Measurements from ENCODE around the gene COL20A1.
"Not testable (repeated sequence)": the region's sequence is repeated elsewhere in the genome, so short reads cannot be mapped to it uniquely, and the experiment has no call there.

Gene COL20A1

GRCh38 chr20:63331741-63332400 lies 38.9 kb downstream of the COL20A1 start:
- DNase-seq (ENCODE audit: low spot score) = no peak

GRCh38 chr20:63332488-63333240 lies 39.7 kb downstream of the COL20A1 start:
- DNase-seq (ENCODE audit: low spot score) = no peak

- DNase-seq (ENCODE audit: low spot score) = no peak
Measured at GRCh38 chr20:63333241-63333836, 40.4 kb downstream of the COL20A1 start.

GRCh38 chr20:63334356-63334755 lies 41.4 kb downstream of the COL20A1 start:
- no peak for DNase-seq (ENCODE audit: low spot score)

GRCh38 chr20:63335060-63335459 lies 42.1 kb downstream of the COL20A1 start:
- not testable (repeated sequence) for DNase-seq (ENCODE audit: low spot score)

- DNase-seq (ENCODE audit: low spot score) = no peak
Measured at GRCh38 chr20:63335711-63336110, 42.7 kb downstream of the COL20A1 start.

GRCh38 chr20:63336232-63336752 lies 43.3 kb downstream of the COL20A1 start:
- no peak for DNase-seq (ENCODE audit: low spot score)

- no peak for DNase-seq (ENCODE audit: low spot score)
Measured at GRCh38 chr20:63337786-63338420, 44.9 kb downstream of the COL20A1 start.

GRCh38 chr20:63339154-63340094 lies 46.4 kb downstream of the COL20A1 start:
- not testable (repeated sequence) for DNase-seq (ENCODE audit: low spot score)

GRCh38 chr20:63340158-63340688 lies 47.2 kb downstream of the COL20A1 start:
- not testable (repeated sequence) for DNase-seq (ENCODE audit: low spot score)

GRCh38 chr20:63342561-63343459 lies 49.8 kb downstream of the COL20A1 start:
- DNase-seq (ENCODE audit: low spot score) = no peak

GRCh38 chr20:63343460-63344445 lies 50.8 kb downstream of the COL20A1 start:
- no peak for DNase-seq (ENCODE audit: low spot score)

GRCh38 chr20:63344616-63345327 lies 51.8 kb downstream of the COL20A1 start:
- no peak for DNase-seq (ENCODE audit: low spot score)

- no peak for DNase-seq (ENCODE audit: low spot score)
Measured at GRCh38 chr20:63345328-63346100, 52.5 kb downstream of the COL20A1 start.

GRCh38 chr20:63346131-63347080 lies 53.4 kb downstream of the COL20A1 start:
- DNase-seq (ENCODE audit: low spot score) = no peak
